MCF 10A (cell line): ENCODE measurements around the gene GGA2. TPM values are rescaled to one million over a fixed set of nuclear protein-coding genes. Genes with fewer than 3 reads are reported as not detected.
A peak's percentile ranks its signal among the peaks of the same experiment; 100 is the strongest.

Experiments used
- BruUV-seq: library from RNA; stranded (reverse); fragments of 400-500 nt; replicated peaks from 2 replicates; lab custom pipeline; 2021; lab: Mats Ljungman, UMichigan
- CTCF ChIA-PET: fragments of 300-600 bp; sonication (Branson Sonifier 250); formaldehyde crosslinking; extraction: SDS; loops from one replicate; lab custom pipeline; 2021; ENCODE audit warnings: antibody characterized with exemption, inconsistent platforms; lab: Yijun Ruan, JAX
- POLR2A ChIA-PET: fragments of 300-600, 350-650 bp; sonication (Branson Sonifier 250); formaldehyde crosslinking; extraction: SDS; loops from one replicate; lab custom pipeline; 2020; ENCODE audit warnings: antibody characterized with exemption, inconsistent platforms; lab: Yijun Ruan, JAX
- DNase-seq: peaks from one replicate; pipeline ENCODE4 v3.0.0-alpha.2; 2018; ENCODE audit not compliant: unreplicated experiment
- H3K27ac Mint-ChIP-seq: one replicate; pipeline ENCODE4 v1.8.0; 2022; ENCODE audit warnings: mild to moderate bottlenecking, low read depth, mixed read lengths; ENCODE audit not compliant: unreplicated experiment
- H3K27me3 Mint-ChIP-seq: one replicate; pipeline ENCODE4 v1.8.0; 2022; ENCODE audit warnings: mixed read lengths; ENCODE audit not compliant: insufficient read depth, unreplicated experiment
- H3K36me3 Mint-ChIP-seq: one replicate; pipeline ENCODE4 v1.8.0; 2022; ENCODE audit warnings: mild to moderate bottlenecking, moderate library complexity, mixed read lengths; ENCODE audit not compliant: insufficient read depth, unreplicated experiment
- H3K4me1 Mint-ChIP-seq: one replicate; pipeline ENCODE4 v1.8.0; 2022; ENCODE audit warnings: mixed read lengths; ENCODE audit not compliant: insufficient read depth, unreplicated experiment
- H3K4me3 Mint-ChIP-seq: one replicate; pipeline ENCODE4 v1.8.0; 2022; ENCODE audit warnings: mild to moderate bottlenecking, moderate library complexity, mixed read lengths; ENCODE audit not compliant: unreplicated experiment
- H3K9me3 Mint-ChIP-seq: one replicate; pipeline ENCODE4 v1.8.0; 2022; ENCODE audit warnings: mixed read lengths; ENCODE audit not compliant: unreplicated experiment
- intact Hi-C: fragments of 100-400 bp; cut with micrococcal nuclease; formaldehyde crosslinking; loops from 2 replicates; pipeline ENCODE4 v1.14.1; 2022
- total RNA-seq: library from RNA; stranded (reverse); gene quantifications from 2 replicates; pipeline ENCODE4 v1.2.3, GENCODE V29; 2022
- TF ChIP-seq, protein P1 (sequence below): fragments of 200-600 bp; IDR thresholded peaks from one replicate; pipeline ENCODE4 v1.8.0; 2022; ENCODE audit warnings: antibody characterized with exemption, mild to moderate bottlenecking; ENCODE audit not compliant: unreplicated experiment

GGA2 gene
- total RNA-seq, 1 experiment from 2014 or later = 22.2 TPM

DNA sequence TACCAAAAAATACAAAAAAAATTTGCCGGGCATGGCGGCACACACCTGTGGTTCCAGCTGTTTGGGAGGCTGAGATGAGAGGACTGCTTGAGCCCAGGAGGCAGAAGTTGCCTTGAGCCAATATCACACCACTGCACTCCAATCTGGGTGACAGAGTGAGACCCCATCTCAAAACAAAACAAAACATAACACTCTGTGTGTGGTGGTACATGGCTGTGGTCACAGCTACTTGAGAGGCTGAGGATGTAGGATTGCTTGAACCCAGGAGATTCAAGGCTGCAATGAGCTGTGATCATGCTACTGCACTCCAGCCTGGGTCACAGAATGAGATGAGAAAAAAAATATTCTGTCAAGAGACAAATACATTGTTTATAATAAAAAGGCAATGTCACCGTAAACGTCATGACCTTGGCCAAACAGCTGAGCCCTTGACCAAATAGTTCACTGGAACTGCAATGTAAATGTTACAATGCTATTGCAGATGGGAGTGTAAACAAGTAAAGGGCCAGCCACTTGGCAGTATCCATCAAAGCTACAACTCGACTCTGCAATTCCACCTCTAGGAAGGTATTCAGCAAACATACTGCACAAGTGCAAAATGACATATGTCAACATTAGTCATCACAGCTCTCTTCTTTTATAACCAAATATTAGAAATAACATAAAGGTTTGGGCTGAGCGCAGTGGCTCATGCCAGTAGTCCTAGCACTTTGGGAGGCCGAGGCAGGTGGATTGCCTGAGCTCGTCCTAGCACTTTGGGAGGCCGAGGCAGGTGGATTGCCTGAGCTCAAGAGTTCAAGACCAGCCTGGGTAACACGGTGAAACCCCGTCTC, 29.9 kb upstream of the GGA2 start:
- no TSS peak for BruUV-seq
- Mint-ChIP-seq H3K36me3 (peaks cover 68% of the 10 kb centered on the region), H3K9me3 (no peaks in the 10 kb centered on the region), H3K27ac (no peak overlapping the region), H3K4me3 (no peak overlapping the region), H3K27me3 (no peaks in the 10 kb centered on the region), H3K4me1 (no peaks in the 10 kb centered on the region)
- intact Hi-C loops = no loop called here
- CTCF ChIA-PET = interaction anchor here (0.5 to 1.0 kb wide), 5 partner anchors 11 to 467 kb away, joined by 3 to 6 read pairs (median 4); no protein-coding TSS in a partner anchor
- DNase-seq = no peak
- TF ChIP-seq, protein P1, sequence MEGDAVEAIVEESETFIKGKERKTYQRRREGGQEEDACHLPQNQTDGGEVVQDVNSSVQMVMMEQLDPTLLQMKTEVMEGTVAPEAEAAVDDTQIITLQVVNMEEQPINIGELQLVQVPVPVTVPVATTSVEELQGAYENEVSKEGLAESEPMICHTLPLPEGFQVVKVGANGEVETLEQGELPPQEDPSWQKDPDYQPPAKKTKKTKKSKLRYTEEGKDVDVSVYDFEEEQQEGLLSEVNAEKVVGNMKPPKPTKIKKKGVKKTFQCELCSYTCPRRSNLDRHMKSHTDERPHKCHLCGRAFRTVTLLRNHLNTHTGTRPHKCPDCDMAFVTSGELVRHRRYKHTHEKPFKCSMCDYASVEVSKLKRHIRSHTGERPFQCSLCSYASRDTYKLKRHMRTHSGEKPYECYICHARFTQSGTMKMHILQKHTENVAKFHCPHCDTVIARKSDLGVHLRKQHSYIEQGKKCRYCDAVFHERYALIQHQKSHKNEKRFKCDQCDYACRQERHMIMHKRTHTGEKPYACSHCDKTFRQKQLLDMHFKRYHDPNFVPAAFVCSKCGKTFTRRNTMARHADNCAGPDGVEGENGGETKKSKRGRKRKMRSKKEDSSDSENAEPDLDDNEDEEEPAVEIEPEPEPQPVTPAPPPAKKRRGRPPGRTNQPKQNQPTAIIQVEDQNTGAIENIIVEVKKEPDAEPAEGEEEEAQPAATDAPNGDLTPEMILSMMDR = no peak
- POLR2A ChIA-PET = interaction anchor here (0.6 to 2.0 kb wide), 4 partner anchors 9 to 135 kb away, joined by 3 to 6 read pairs (median 4); no protein-coding TSS in a partner anchor

DNA sequence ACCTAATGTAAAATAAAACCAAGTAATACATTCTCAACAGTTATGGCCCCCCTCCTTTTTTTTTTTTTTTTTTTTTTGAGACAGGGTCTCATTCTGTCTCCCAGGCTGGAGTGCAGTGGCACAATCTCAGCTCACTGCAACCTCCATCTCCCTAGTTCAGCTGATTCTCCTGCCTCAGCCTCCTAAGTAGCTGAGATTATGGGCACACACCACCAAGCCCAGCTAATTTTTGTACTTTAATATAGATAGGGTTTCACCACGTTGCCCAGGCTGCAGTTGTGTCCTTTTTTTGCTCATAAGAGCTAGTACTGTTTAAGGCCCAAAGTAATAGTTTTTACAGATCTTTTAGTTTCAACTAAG, 28.6 kb upstream of the GGA2 start:
- H3K4me1 Mint-ChIP-seq = no peaks in the 10 kb centered on the region
- H3K4me3 Mint-ChIP-seq = no peak overlapping the region
- ChIA-PET CTCF (interaction anchor here (0.6 to 1.2 kb wide), 6 partner anchors 12 to 251 kb away, joined by 3 to 7 read pairs (median 4); no protein-coding TSS in a partner anchor), POLR2A (interaction anchor here (1.2 to 2.0 kb wide), 3 partner anchors 8 to 20 kb away, joined by 3 to 6 read pairs (median 4); no protein-coding TSS in a partner anchor)
- intact Hi-C loops = no loop called here
- H3K36me3 Mint-ChIP-seq = peaks cover 74% of the 10 kb centered on the region
- no peak for DNase-seq
- no TSS peak for BruUV-seq
- TF ChIP-seq, protein P1 = no peak
- H3K27ac Mint-ChIP-seq = peak overlapping the region; percentile 12
- H3K9me3 Mint-ChIP-seq = no peaks in the 10 kb centered on the region
- H3K27me3 Mint-ChIP-seq = no peaks in the 10 kb centered on the region

DNA sequence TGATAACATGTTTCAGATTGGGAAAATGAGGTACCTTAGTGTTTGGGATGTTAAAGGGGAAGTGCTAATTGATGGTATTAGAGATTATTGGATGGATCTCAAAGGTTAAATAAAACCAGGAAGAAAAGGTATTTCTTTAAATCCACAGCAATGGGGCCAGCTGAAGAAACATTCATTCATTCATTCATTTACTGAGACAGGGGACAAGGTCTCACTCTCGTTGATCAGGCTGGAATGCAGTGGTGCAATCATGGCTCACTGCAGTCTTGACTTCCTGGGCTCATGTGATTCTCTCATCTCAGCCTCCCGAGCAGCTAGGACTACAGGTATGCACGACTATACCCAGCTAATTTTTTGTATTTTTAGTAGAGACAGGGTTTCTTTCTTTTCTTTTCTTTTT, 27.1 kb upstream of the GGA2 start:
- Mint-ChIP-seq H3K4me3 (no peak overlapping the region), H3K27me3 (no peaks in the 10 kb centered on the region)

DNA sequence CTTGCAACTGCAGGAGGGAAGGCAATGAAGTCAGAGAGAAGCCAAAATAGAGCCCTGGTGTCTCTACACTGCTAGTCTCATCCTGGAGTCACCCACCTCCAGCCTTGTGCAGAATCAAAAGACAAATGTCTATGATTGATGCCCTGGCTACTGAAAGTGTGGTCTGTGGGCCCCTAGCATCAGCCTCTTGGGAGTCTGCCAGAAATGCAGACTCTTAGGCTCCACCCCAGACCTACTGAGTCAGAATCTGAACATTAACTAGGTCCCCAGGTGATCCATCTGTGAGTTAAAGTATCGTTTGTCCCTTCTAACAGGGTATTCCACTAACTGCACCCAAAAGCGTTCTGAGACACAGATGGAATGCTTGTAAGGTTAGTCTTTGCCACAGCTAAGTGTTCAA, 25.6 kb upstream of the GGA2 start:
- no TSS peak for BruUV-seq
- intact Hi-C loops = no loop called here
- Mint-ChIP-seq H3K9me3 (no peaks in the 10 kb centered on the region), H3K27me3 (no peaks in the 10 kb centered on the region), H3K27ac (no peak overlapping the region), H3K4me3 (no peak overlapping the region), H3K4me1 (no peaks in the 10 kb centered on the region), H3K36me3 (peaks cover 75% of the 10 kb centered on the region)
- no peak for DNase-seq
- ChIA-PET CTCF (interaction anchor here (1.2 kb wide), 1 partner anchor 23 kb away, joined by 6 read pairs; no protein-coding TSS in a partner anchor), POLR2A (no interaction called here)
- TF ChIP-seq, protein P1 = no peak

More for the DNA sequence above, 27.1 kb upstream of the GGA2 start:
- H3K4me1 Mint-ChIP-seq = no peaks in the 10 kb centered on the region
- CTCF ChIA-PET = interaction anchor here (0.7 to 1.6 kb wide), 2 partner anchors 18 to 19 kb away, joined by 3 to 4 read pairs; no protein-coding TSS in a partner anchor
- intact Hi-C loops = no loop called here
- no peak for DNase-seq
- BruUV-seq = no TSS peak
- peaks cover 75% of the 10 kb centered on the region for H3K36me3 Mint-ChIP-seq
- POLR2A ChIA-PET = interaction anchor here (0.9 to 1.3 kb wide), 2 partner anchors 10 to 33 kb away, joined by 3 to 4 read pairs; no protein-coding TSS in a partner anchor
- TF ChIP-seq, protein P1 = no peak
- H3K9me3 Mint-ChIP-seq = no peaks in the 10 kb centered on the region
- no peak overlapping the region for H3K27ac Mint-ChIP-seq
